Thymus (tissue), 11 donors: ENCODE data around the gene MYO19. TPM values are rescaled to one million over a fixed set of nuclear protein-coding genes. Genes with fewer than 3 reads are reported as not detected.

Source experiments
- DNase-seq, 9 donors: peaks; one replicate each; pipeline ENCODE4 v3.0.0-alpha.2; 2013; ENCODE audit warnings: low spot score in 9 of 9, low read depth in 6 of 9, missing footprints in 1 of 9
- H3K27ac ChIP-seq, 2 donors: one replicate each; pipeline ENCODE4 v1.5.1; 2013; ENCODE audit warnings: control low read depth in 1 of 2, low read depth in 1 of 2, low read length in 1 of 2, mild to moderate bottlenecking in 1 of 2, moderate library complexity in 1 of 2
- H3K27me3 ChIP-seq, 2 donors: one replicate each; pipeline ENCODE4 v1.5.1; 2013; ENCODE audit warnings: low read length in 1 of 2; ENCODE audit not compliant: control insufficient read depth in 2 of 2, insufficient read depth in 1 of 2
- H3K36me3 ChIP-seq, 2 donors: one replicate each; pipeline ENCODE4 v1.5.1; 2013; ENCODE audit warnings: low read length in 1 of 2, mild to moderate bottlenecking in 1 of 2, moderate library complexity in 1 of 2; ENCODE audit not compliant: control insufficient read depth in 2 of 2, insufficient read depth in 2 of 2
- H3K4me1 ChIP-seq, 2 donors: one replicate each; pipeline ENCODE4 v1.5.1; 2013; ENCODE audit warnings: low read length in 2 of 2; ENCODE audit not compliant: control insufficient read depth in 2 of 2, insufficient read depth in 2 of 2
- H3K4me3 ChIP-seq, 2 donors: one replicate each; pipeline ENCODE4 v1.5.1; 2013; ENCODE audit warnings: low read length in 2 of 2, control low read depth in 1 of 2, mild to moderate bottlenecking in 1 of 2
- H3K9me3 ChIP-seq, 2 donors: one replicate each; pipeline ENCODE4 v1.5.1; 2013; ENCODE audit warnings: low read length in 1 of 2, mild to moderate bottlenecking in 1 of 2; ENCODE audit not compliant: control insufficient read depth in 2 of 2, insufficient read depth in 1 of 2
- WGBS: extraction: QIAGEN DNeasy Blood & Tissue Kit; methylation state at CpG from one replicate; pipeline ENCODE4 v1.1.7; 2013; 5-methylcytosine and 5-hydroxymethylcytosine counted together
- polyA plus RNA-seq: library from polyadenylated mRNA; stranded (reverse); fragments of 200-250 nt; gene quantifications from one replicate; pipeline ENCODE4 v1.2.3, GENCODE V29; 2013
- total RNA-seq: library from RNA; stranded (reverse); fragments of 120-200 nt; gene quantifications from one replicate; pipeline ENCODE4 v1.2.4, GENCODE V29; 2013
- donor health status: healthy.

The MYO19 gene
- total and polyA plus RNA-seq, 2 donors, result 24.0 to 27.6 TPM

- no peak overlapping the region for H3K4me3 ChIP-seq
- no peaks in the 10 kb centered on the region for H3K9me3 ChIP-seq
- no peaks in the 10 kb centered on the region for H3K4me1 ChIP-seq
- H3K36me3 ChIP-seq, result peaks cover 48 to 62% of the 10 kb centered on the region in 2 donors
- no peak overlapping the region for H3K27ac ChIP-seq
- no peaks in the 10 kb centered on the region for H3K27me3 ChIP-seq
- no peak for DNase-seq
- WGBS, result 89% methylated on average over 6 of the region's 6 CpGs
Measured at GRCh38 chr17:36506249-36506826, 28.3 kb downstream of the MYO19 start.

- Histone ChIP-seq H3K4me1 (no peaks in the 10 kb centered on the region), H3K36me3 (peaks cover 51 to 58% of the 10 kb centered on the region in 2 donors), H3K9me3 (no peaks in the 10 kb centered on the region), H3K4me3 (no peak overlapping the region), H3K27ac (no peak overlapping the region), H3K27me3 (no peaks in the 10 kb centered on the region)
- 97% methylated on average over 8 of the region's 8 CpGs for WGBS
- DNase-seq, result no peak
Measured at GRCh38 chr17:36505171-36505570, 29.5 kb downstream of the MYO19 start.

GRCh38 chr17:36504156-36504545, 30.5 kb downstream of the MYO19 start:
- Histone ChIP-seq H3K4me1 (no peaks in the 10 kb centered on the region), H3K36me3 (peaks cover 46 to 54% of the 10 kb centered on the region in 2 donors), H3K9me3 (no peaks in the 10 kb centered on the region), H3K27ac (no peak overlapping the region), H3K27me3 (no peaks in the 10 kb centered on the region), H3K4me3 (no peak overlapping the region)
- DNase-seq, result no peak
- WGBS, result 98% methylated on average over 5 of the region's 5 CpGs

GRCh38 chr17:36503456-36504155, 31.1 kb downstream of the MYO19 start:
- WGBS, result 99% methylated on average over 7 of the region's 7 CpGs

GRCh38 chr17:36501963-36502362, 32.7 kb downstream of the MYO19 start:
- Histone ChIP-seq H3K4me1 (no peaks in the 10 kb centered on the region), H3K36me3 (peaks cover 50 to 55% of the 10 kb centered on the region in 2 donors), H3K27ac (no peak overlapping the region), H3K4me3 (no peak overlapping the region), H3K27me3 (no peaks in the 10 kb centered on the region), H3K9me3 (no peaks in the 10 kb centered on the region)
- WGBS, result 98% methylated on average over 6 of the region's 6 CpGs
- no peak for DNase-seq

More at GRCh38 chr17:36503456-36504155, 31.1 kb downstream of the MYO19 start:
- no peak overlapping the region for H3K4me3 ChIP-seq
- no peak for DNase-seq
- H3K4me1 ChIP-seq, result no peaks in the 10 kb centered on the region
- no peaks in the 10 kb centered on the region for H3K27me3 ChIP-seq
- H3K36me3 ChIP-seq, result peaks cover 42 to 58% of the 10 kb centered on the region in 2 donors
- no peaks in the 10 kb centered on the region for H3K9me3 ChIP-seq
- no peak overlapping the region for H3K27ac ChIP-seq

GRCh38 chr17:36501351-36501750, 33.3 kb downstream of the MYO19 start:
- peaks cover 52% of the 10 kb centered on the region in 2 donors for H3K36me3 ChIP-seq
- H3K4me1 ChIP-seq, result no peaks in the 10 kb centered on the region
- H3K27ac ChIP-seq, result no peak overlapping the region
- 96% methylated on average over 3 of the region's 3 CpGs for WGBS
- DNase-seq, result no peak
- H3K4me3 ChIP-seq, result no peak overlapping the region
- H3K27me3 ChIP-seq, result no peaks in the 10 kb centered on the region
- no peaks in the 10 kb centered on the region for H3K9me3 ChIP-seq

GRCh38 chr17:36500745-36501225, 33.9 kb downstream of the MYO19 start:
- Histone ChIP-seq H3K4me1 (no peaks in the 10 kb centered on the region), H3K27ac (no peak overlapping the region), H3K4me3 (no peak overlapping the region), H3K9me3 (no peaks in the 10 kb centered on the region), H3K36me3 (peaks cover 51 to 53% of the 10 kb centered on the region in 2 donors), H3K27me3 (no peaks in the 10 kb centered on the region)
- 96% methylated on average over 15 of the region's 15 CpGs for WGBS
- DNase-seq, result no peak

- H3K4me3 ChIP-seq, result no peak overlapping the region
- peaks cover 52 to 60% of the 10 kb centered on the region in 2 donors for H3K36me3 ChIP-seq
- no peak for DNase-seq
- 89% methylated on average over 7 of the region's 7 CpGs for WGBS
- no peaks in the 10 kb centered on the region for H3K4me1 ChIP-seq
- H3K9me3 ChIP-seq, result no peaks in the 10 kb centered on the region
- H3K27ac ChIP-seq, result no peak overlapping the region
- H3K27me3 ChIP-seq, result no peaks in the 10 kb centered on the region
Measured at GRCh38 chr17:36498560-36499300, 35.9 kb downstream of the MYO19 start.

- 94% methylated on average over 9 of the region's 9 CpGs for WGBS
- no peaks in the 10 kb centered on the region for H3K4me1 ChIP-seq
- no peak for DNase-seq
- H3K9me3 ChIP-seq, result no peaks in the 10 kb centered on the region
- peaks cover 52 to 66% of the 10 kb centered on the region in 2 donors for H3K36me3 ChIP-seq
- no peak overlapping the region for H3K4me3 ChIP-seq
- H3K27ac ChIP-seq, result no peak overlapping the region
- no peaks in the 10 kb centered on the region for H3K27me3 ChIP-seq
Measured at GRCh38 chr17:36498155-36498554, 36.5 kb downstream of the MYO19 start.
